H9 (cell line): ENCODE data around the gene ZNF502. TPM values are rescaled to one million over a fixed set of nuclear protein-coding genes. Genes with fewer than 3 reads are reported as not detected.

Experiments
- DNase-seq: peaks from one replicate; pipeline ENCODE4 v3.0.0-alpha.2; 2017
- H2AFZ ChIP-seq: one replicate; pipeline ENCODE4 v1.6.1; 2013; ENCODE audit warnings: mild to moderate bottlenecking, low read length, control low read depth, moderate library complexity
- H2AK5ac ChIP-seq: 2 replicates; pipeline ENCODE4 v1.6.1; 2013; ENCODE audit warnings: low read length, control low read depth, mixed read lengths; ENCODE audit not compliant: insufficient read length
- H2BK120ac ChIP-seq: one replicate; pipeline ENCODE4 v1.6.1; 2013; ENCODE audit warnings: low read depth, mild to moderate bottlenecking, low read length, control low read depth, inconsistent platforms; ENCODE audit not compliant: poor library complexity, severe bottlenecking
- H2BK12ac ChIP-seq: 2 replicates; pipeline ENCODE4 v1.6.1; 2013; ENCODE audit warnings: low read length, control low read depth, mixed read lengths, low read depth; ENCODE audit not compliant: insufficient read length
- H2BK15ac ChIP-seq: 2 replicates; pipeline ENCODE4 v1.6.1; 2013; ENCODE audit warnings: low read depth, low read length, control low read depth
- H2BK20ac ChIP-seq: one replicate; pipeline ENCODE4 v1.6.1; 2013; ENCODE audit warnings: low read depth, mild to moderate bottlenecking, low read length, control low read depth, inconsistent platforms; ENCODE audit not compliant: poor library complexity, severe bottlenecking
- H2BK5ac ChIP-seq: 2 replicates; pipeline ENCODE4 v1.6.1; 2013; ENCODE audit warnings: low read length, control low read depth, mixed read lengths; ENCODE audit not compliant: insufficient read length
- H3K14ac ChIP-seq: 2 replicates; pipeline ENCODE4 v1.6.1; 2013; ENCODE audit warnings: low read length, control low read depth; ENCODE audit not compliant: insufficient read depth
- H3K18ac ChIP-seq: 2 replicates; pipeline ENCODE4 v1.6.1; 2013; ENCODE audit warnings: low read depth, mild to moderate bottlenecking, mixed read lengths, low read length, control low read depth; ENCODE audit not compliant: insufficient read length
- H3K23ac ChIP-seq: 2 replicates; pipeline ENCODE4 v1.6.1; 2013; ENCODE audit warnings: low read length, control low read depth, mixed read lengths, low read depth; ENCODE audit not compliant: insufficient read length
- H3K23me2 ChIP-seq: 2 replicates; pipeline ENCODE4 v1.6.1; 2013; ENCODE audit warnings: low read depth, mild to moderate bottlenecking, mixed read lengths, low read length, control low read depth; ENCODE audit not compliant: insufficient read length, poor library complexity, severe bottlenecking
- H3K27ac ChIP-seq: 2 replicates; pipeline ENCODE4 v1.5.1; 2013; ENCODE audit warnings: low read length, control low read depth, mixed read lengths, low read depth; ENCODE audit not compliant: insufficient read length
- H3K27me3 ChIP-seq: 2 replicates; pipeline ENCODE4 v1.6.1; 2013; ENCODE audit warnings: low read length, control low read depth, inconsistent platforms; ENCODE audit not compliant: insufficient read depth
- H3K4ac ChIP-seq: 2 replicates; pipeline ENCODE4 v1.6.1; 2013; ENCODE audit warnings: low read depth, mild to moderate bottlenecking, control low read depth, inconsistent platforms, low read length, moderate library complexity
- H3K4me1 ChIP-seq: 2 replicates; pipeline ENCODE4 v1.6.1; 2013; ENCODE audit warnings: low read length, control low read depth, inconsistent platforms; ENCODE audit not compliant: insufficient read depth
- H3K4me2 ChIP-seq: 2 replicates; pipeline ENCODE4 v1.6.1; 2013; ENCODE audit warnings: low read length, control low read depth, mixed read lengths; ENCODE audit not compliant: insufficient read length, insufficient read depth
- H3K56ac ChIP-seq: 2 replicates; pipeline ENCODE4 v1.6.1; 2013; ENCODE audit warnings: low read depth, mild to moderate bottlenecking, mixed read lengths, low read length, control low read depth; ENCODE audit not compliant: insufficient read length
- H3K79me1 ChIP-seq: 2 replicates; pipeline ENCODE4 v1.6.1; 2013; ENCODE audit warnings: low read depth, mild to moderate bottlenecking, moderate library complexity, low read length, control low read depth, inconsistent platforms; ENCODE audit not compliant: insufficient read depth, poor library complexity, severe bottlenecking
- H3K79me2 ChIP-seq: 2 replicates; pipeline ENCODE4 v1.6.1; 2013; ENCODE audit warnings: low read length, control low read depth, inconsistent platforms; ENCODE audit not compliant: insufficient read depth
- H3K9ac ChIP-seq: 2 replicates; pipeline ENCODE4 v1.6.1; 2013; ENCODE audit warnings: low read length, control low read depth, mixed read lengths; ENCODE audit not compliant: insufficient read length; ENCODE audit errors: extremely low read depth
- H3K9me3 ChIP-seq: one replicate; pipeline ENCODE4 v1.6.1; 2013; ENCODE audit warnings: low read depth, low read length, inconsistent platforms; ENCODE audit not compliant: control insufficient read depth
- H3T11ph ChIP-seq: one replicate; pipeline ENCODE4 v1.6.1; 2013; ENCODE audit warnings: mild to moderate bottlenecking, low read length, control low read depth, inconsistent platforms
- H4K20me1 ChIP-seq: one replicate; pipeline ENCODE4 v1.6.1; 2013; ENCODE audit not compliant: control insufficient read depth, insufficient read length, insufficient read depth
- H4K5ac ChIP-seq: 2 replicates; pipeline ENCODE4 v1.6.1; 2013; ENCODE audit warnings: low read depth, mild to moderate bottlenecking, mixed read lengths, low read length, control low read depth; ENCODE audit not compliant: insufficient read length
- H4K8ac ChIP-seq: replicated peaks from 2 replicates; pipeline ENCODE4 v1.6.1; 2013; ENCODE audit warnings: low read length, control low read depth, mixed read lengths, low read depth; ENCODE audit not compliant: insufficient read length
- H4K91ac ChIP-seq: 2 replicates; pipeline ENCODE4 v1.6.1; 2013; ENCODE audit warnings: low read depth, mild to moderate bottlenecking, moderate library complexity, mixed read lengths, low read length, control low read depth; ENCODE audit not compliant: insufficient read length
- H3K27ac Mint-ChIP-seq, 3 experiments: 2 replicates in 2 of 3; 3 replicates in 1 of 3; pipeline ENCODE4 v1.8.0; 2020 to 2021; ENCODE audit warnings: mixed read lengths in 3 of 3, mild to moderate bottlenecking in 1 of 3, moderate library complexity in 1 of 3
- H3K27me3 Mint-ChIP-seq: 2 replicates; pipeline ENCODE4 v1.8.0; 2021; ENCODE audit warnings: low read depth, mild to moderate bottlenecking, moderate library complexity, mixed read lengths
- H3K36me3 Mint-ChIP-seq, 3 experiments: 2 replicates in 2 of 3; 3 replicates in 1 of 3; pipeline ENCODE4 v1.8.0; 2020 to 2021; ENCODE audit warnings: low read depth in 3 of 3, mixed read lengths in 3 of 3; ENCODE audit not compliant: insufficient read depth in 1 of 3
- H3K4me1 Mint-ChIP-seq, 2 experiments: 2 replicates each; pipeline ENCODE4 v1.8.0; 2020; ENCODE audit warnings: mixed read lengths in 2 of 2
- H3K4me3 Mint-ChIP-seq, 2 experiments: 2 replicates in 1 of 2; 3 replicates in 1 of 2; pipeline ENCODE4 v1.8.0; 2020 to 2021; ENCODE audit warnings: mild to moderate bottlenecking in 2 of 2, mixed read lengths in 2 of 2, moderate library complexity in 1 of 2
- H3K9me3 Mint-ChIP-seq, 2 experiments: 2 replicates in 1 of 2; 3 replicates in 1 of 2; pipeline ENCODE4 v1.8.0; 2020; ENCODE audit warnings: mild to moderate bottlenecking in 2 of 2, mixed read lengths in 2 of 2, moderate library complexity in 1 of 2
- WGBS: extraction: QIAGEN DNeasy Blood & Tissue Kit; methylation state at CpG from one replicate; pipeline ENCODE4 v1.1.7; 2013; ENCODE audit warnings: missing lambda C conversion rate, low lambda C conversion rate, mixed read lengths; ENCODE audit not compliant: insufficient read length; ENCODE audit errors: extremely low coverage; 5-methylcytosine and 5-hydroxymethylcytosine counted together
- total RNA-seq: library from RNA; stranded (reverse); gene quantifications from 2 replicates; pipeline ENCODE4 v1.2.1, GENCODE V29; 2021
- TF ChIP-seq, protein P1 (sequence below): fragments of 200-600 bp; sonication (generic); conservative IDR thresholded peaks from 3 replicates; pipeline ENCODE4 v1.8.0; 2021; ENCODE audit warnings: antibody characterized with exemption, mild to moderate bottlenecking

ZNF502 gene
- total RNA-seq, 1 experiment from 2014 or later: not detected

DNA sequence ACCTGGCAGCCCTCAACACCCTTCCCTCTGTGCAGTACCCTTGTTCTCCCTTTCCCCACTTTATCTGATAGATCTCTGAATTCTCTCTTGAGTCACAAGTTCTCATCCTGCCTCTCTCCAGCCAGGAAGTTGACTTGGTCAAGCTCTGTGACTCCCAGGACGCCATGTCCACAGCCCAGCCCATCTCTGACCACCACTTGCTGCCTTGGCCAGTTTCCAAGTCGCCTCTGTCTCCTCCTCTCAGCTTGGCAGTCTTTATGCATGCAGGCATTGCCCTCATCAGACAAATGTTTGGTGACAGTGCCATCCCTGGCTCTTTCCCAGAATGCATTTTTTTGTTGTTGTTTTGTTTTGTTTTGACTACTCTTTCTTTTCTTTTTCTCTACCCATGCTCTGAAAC is 38.2 kb upstream of the ZNF502 start:
- Histone ChIP-seq H2BK120ac (no peak overlapping the region), H3K4me2 (no peak overlapping the region), H3K14ac (no peak overlapping the region), H4K20me1 (no peaks in the 10 kb centered on the region), H3K79me1 (no peaks in the 10 kb centered on the region), H2BK15ac (no peak overlapping the region), H3K56ac (no peak overlapping the region), H2AFZ (no peak overlapping the region), H2BK12ac (no peak overlapping the region), H4K8ac (no peak overlapping the region), H2BK20ac (no peak overlapping the region), H3K23me2 (no peaks in the 10 kb centered on the region), H4K91ac (no peak overlapping the region), H3K79me2 (no peaks in the 10 kb centered on the region), H3K9ac (no peak overlapping the region), H3K4ac (no peak overlapping the region), H3K18ac (no peak overlapping the region), H2AK5ac (no peak overlapping the region), H3K9me3 (no peaks in the 10 kb centered on the region), H3K4me1 (no peaks in the 10 kb centered on the region), H2BK5ac (no peak overlapping the region), H3K23ac (no peak overlapping the region), H4K5ac (no peak overlapping the region), H3K27ac (no peak overlapping the region), H3K27me3 (no peaks in the 10 kb centered on the region), H3T11ph (no peak overlapping the region)
- peaks cover 19 to 20% of the 10 kb centered on the region in 2 experiments for H3K9me3 Mint-ChIP-seq
- TF ChIP-seq, protein P1, sequence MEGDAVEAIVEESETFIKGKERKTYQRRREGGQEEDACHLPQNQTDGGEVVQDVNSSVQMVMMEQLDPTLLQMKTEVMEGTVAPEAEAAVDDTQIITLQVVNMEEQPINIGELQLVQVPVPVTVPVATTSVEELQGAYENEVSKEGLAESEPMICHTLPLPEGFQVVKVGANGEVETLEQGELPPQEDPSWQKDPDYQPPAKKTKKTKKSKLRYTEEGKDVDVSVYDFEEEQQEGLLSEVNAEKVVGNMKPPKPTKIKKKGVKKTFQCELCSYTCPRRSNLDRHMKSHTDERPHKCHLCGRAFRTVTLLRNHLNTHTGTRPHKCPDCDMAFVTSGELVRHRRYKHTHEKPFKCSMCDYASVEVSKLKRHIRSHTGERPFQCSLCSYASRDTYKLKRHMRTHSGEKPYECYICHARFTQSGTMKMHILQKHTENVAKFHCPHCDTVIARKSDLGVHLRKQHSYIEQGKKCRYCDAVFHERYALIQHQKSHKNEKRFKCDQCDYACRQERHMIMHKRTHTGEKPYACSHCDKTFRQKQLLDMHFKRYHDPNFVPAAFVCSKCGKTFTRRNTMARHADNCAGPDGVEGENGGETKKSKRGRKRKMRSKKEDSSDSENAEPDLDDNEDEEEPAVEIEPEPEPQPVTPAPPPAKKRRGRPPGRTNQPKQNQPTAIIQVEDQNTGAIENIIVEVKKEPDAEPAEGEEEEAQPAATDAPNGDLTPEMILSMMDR: no peak
- no CpG with 5 or more reads among the region's 2 CpGs for WGBS
- H3K27me3 Mint-ChIP-seq: peaks cover 5% of the 10 kb centered on the region
- no peak overlapping the region for H3K4me3 Mint-ChIP-seq
- H3K4me1 Mint-ChIP-seq: peaks cover 2 to 9% of the 10 kb centered on the region in 2 experiments; a peak in 3 of 4 replicates
- no peak for DNase-seq
- peaks cover 10 to 15% (median 11%) of the 10 kb centered on the region in 3 experiments; a peak in 6 of 7 replicates for H3K36me3 Mint-ChIP-seq
- H3K27ac Mint-ChIP-seq: no peak overlapping the region; a peak in 2 of 7 replicates
